Spleen (tissue), 7 donors: Measurements from ENCODE around the gene MCEE.

Experiments used
- POLR2A ChIP-seq, 3 donors: fragments of 450-650 bp; IDR thresholded peaks; one replicate each; pipeline ENCODE4 v1.5.1; 2017; ENCODE audit warnings: antibody characterized with exemption in 3 of 3, mild to moderate bottlenecking in 1 of 3
- POLR2AphosphoS5 ChIP-seq, 3 donors: sonication (generic); formaldehyde crosslinking; IDR thresholded peaks; one replicate each; pipeline ENCODE4 v1.5.1; 2017; ENCODE audit warnings: antibody characterized with exemption in 3 of 3
- TF ChIP-seq, protein P1 (sequence below), 11 experiments: fragments of 200-600 bp in 7 of 11; fragments of 450-650 bp in 4 of 11; sonication (generic) in 4 of 11; IDR thresholded peaks in 8 of 11; conservative IDR thresholded peaks in 3 of 11; 1 replicate in 7 of 11; 2 replicates in 4 of 11; pipeline versions ENCODE4 v1.4.0 to v1.8.0; 2016 to 2021; ENCODE audit warnings: antibody characterized with exemption in 11 of 11, inconsistent platforms in 4 of 11, mild to moderate bottlenecking in 1 of 11
- donor health status: DM: no; HTN: no; CAD: no; lungs with moderate emphysema.
- donor health status: DM: no; HTN: no; CAD: no.
- donor health status: DM: no; HTN: no; CAD: no.

GRCh38 chr2:71133603-71134002 is 3.6 kb upstream of the MCEE start:
- TF ChIP-seq, protein P1, sequence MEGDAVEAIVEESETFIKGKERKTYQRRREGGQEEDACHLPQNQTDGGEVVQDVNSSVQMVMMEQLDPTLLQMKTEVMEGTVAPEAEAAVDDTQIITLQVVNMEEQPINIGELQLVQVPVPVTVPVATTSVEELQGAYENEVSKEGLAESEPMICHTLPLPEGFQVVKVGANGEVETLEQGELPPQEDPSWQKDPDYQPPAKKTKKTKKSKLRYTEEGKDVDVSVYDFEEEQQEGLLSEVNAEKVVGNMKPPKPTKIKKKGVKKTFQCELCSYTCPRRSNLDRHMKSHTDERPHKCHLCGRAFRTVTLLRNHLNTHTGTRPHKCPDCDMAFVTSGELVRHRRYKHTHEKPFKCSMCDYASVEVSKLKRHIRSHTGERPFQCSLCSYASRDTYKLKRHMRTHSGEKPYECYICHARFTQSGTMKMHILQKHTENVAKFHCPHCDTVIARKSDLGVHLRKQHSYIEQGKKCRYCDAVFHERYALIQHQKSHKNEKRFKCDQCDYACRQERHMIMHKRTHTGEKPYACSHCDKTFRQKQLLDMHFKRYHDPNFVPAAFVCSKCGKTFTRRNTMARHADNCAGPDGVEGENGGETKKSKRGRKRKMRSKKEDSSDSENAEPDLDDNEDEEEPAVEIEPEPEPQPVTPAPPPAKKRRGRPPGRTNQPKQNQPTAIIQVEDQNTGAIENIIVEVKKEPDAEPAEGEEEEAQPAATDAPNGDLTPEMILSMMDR (IDR thresholded peaks at IDR 0.05 in 8 of 11, conservative IDR thresholded peaks at IDR 0.05 in 3 of 11), result no peak
- TF ChIP-seq POLR2AphosphoS5 (IDR thresholded peaks at IDR 0.05) (no peak), POLR2A (IDR thresholded peaks at IDR 0.05) (no peak)
